Measurements from ENCODE around the gene CRABP1.
"Not testable (repeated sequence)": the region's sequence is repeated elsewhere in the genome, so short reads cannot be mapped to it uniquely, and the experiment has no call there.

Gene CRABP1

DNA sequence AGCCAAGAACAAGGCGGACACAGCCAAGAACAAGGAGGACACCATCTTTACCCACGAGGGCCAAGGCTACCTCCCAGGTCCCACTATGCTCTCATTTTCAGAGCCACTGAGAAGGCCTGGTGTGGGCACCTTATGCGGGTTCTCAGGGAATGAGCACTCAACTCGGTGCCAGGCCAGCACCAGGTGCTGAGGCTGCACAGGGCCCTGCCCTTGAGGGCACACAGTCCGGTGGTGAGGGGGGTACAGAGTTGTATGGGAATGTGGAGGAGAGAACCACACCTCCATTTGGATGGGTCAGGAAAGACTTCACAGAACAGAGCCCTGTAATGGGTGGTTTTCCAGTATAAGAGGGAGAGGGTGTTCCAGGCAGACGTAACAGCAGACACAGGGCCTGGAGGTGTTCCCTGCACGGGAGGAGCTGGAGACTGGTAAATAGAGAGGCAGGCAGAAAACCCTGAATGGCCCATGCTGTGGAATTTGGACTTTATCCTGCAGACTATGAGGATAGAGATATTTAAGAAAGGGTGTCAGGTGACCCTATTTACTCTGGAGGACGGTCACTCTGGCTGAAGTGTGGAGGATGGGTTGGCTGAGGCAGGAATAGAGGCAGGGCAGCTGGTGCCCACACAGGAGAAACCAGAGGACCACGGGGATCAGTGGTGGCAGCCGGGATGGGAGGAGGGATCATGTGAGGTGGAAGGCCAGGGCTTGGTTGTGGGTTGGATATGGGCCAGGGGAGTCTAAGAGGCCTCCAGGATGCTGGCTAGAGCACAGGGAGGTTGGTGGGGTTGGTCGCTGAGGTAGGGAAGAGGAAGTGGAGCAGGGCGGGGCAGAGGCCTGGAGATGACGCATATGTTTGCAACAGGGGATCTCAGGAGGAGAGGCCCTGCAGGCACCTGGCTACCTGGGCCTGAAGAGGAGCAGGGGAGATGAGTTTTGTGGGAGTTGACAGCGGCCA, 34.6 kb downstream of the CRABP1 start:
- H3K4me1 Mint-ChIP-seq, result peaks cover 9% of the 10 kb centered on the region
- H3K9me3 Mint-ChIP-seq, result no peaks in the 10 kb centered on the region
- no peaks in the 10 kb centered on the region for H3K36me3 Mint-ChIP-seq
- no peak overlapping the region for H3K27ac Mint-ChIP-seq
- H3K27me3 Mint-ChIP-seq, result peaks cover 3% of the 10 kb centered on the region
- no peak overlapping the region for H3K4me3 Mint-ChIP-seq

DNA sequence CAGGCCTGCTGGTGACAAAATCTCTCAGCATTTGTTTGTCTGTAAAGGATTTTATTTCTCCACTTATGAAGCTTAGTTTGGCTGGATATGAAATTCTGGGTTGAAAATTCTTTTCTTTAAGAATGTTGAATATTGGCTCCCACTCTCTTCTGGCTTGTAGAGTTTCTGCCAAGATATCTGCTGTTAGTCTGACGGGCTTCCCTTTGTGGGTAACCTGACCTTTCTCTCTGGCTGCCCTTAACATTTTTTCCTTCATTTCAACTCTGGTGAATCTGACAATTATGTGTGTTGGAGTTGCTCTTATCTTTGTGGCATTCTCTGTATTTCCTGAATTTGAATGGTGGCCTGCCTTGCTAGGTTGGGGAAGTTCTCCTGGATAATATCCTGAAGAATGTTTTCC, 40.0 kb downstream of the CRABP1 start:
- H3K36me3 Mint-ChIP-seq, H3K27me3 Mint-ChIP-seq, H3K27ac Mint-ChIP-seq: not testable (repeated sequence)

DNA sequence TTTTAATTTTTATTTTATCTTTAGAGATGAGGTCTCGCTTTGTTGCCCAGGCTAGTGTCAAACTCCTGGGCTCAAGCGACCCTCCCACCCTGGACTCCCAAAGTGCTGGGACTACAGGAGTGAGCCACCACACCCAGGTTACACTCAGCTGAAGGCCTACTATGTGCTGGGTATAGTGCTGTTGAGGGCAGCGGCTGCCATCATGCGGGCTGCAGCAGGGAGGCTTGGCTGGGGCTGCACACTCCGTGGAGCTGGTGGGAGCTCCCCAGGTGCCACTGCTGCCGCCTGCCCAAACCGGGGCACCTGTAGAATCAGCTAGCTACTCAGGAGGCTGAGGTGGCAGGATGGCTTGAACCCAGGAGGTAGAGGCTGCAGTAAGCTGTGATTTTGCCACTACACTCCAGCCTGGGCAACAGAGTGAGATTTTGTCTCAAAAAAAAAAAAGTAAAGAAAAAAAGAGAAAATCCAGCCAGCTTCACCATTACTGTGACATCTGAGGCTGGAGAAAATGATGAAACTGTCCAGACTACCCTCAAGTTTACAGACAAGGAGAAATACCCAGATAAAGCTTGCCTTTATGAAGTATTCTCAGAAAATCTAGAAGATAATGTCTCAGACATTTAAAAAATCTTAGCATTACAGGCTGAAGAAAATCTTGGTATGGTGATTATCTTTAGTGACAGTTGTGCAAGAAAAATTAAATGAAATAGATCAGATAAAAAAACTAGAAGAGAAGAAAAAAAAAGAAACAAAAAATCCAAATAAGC, 42.1 kb downstream of the CRABP1 start:
- Mint-ChIP-seq H3K36me3 (no peaks in the 10 kb centered on the region), H3K27ac (no peak overlapping the region), H3K4me3 (no peak overlapping the region), H3K4me1 (no peaks in the 10 kb centered on the region), H3K9me3 (no peaks in the 10 kb centered on the region), H3K27me3 (peaks cover 18% of the 10 kb centered on the region)

More for the DNA sequence above, 40.0 kb downstream of the CRABP1 start:
- H3K4me3 Mint-ChIP-seq, H3K9me3 Mint-ChIP-seq, H3K4me1 Mint-ChIP-seq: not testable (repeated sequence)

DNA sequence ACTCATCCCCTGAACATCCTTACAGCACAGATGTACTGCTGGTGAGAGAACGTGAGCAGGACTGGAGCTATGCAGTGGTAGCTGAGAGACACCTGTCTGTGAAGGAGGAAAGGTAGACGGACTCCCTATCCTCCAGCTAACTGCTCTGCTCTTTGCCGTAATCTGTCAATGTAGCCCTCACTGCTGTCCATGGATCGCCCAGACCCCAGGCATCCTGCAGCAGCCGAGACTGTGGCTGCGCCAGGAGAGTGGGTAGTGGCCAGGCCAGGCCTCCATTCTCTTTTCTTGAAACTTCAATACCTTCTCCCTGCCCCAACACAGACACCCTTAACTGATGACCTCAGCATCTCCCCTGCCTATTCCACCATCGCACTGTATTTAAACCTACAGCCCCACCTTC, 44.5 kb downstream of the CRABP1 start:
- no peak overlapping the region for H3K27ac Mint-ChIP-seq
- H3K27me3 Mint-ChIP-seq, result peaks cover 16% of the 10 kb centered on the region
- H3K4me3 Mint-ChIP-seq, result no peak overlapping the region
- no peaks in the 10 kb centered on the region for H3K4me1 Mint-ChIP-seq
- no peaks in the 10 kb centered on the region for H3K36me3 Mint-ChIP-seq
- H3K9me3 Mint-ChIP-seq, result no peaks in the 10 kb centered on the region

DNA sequence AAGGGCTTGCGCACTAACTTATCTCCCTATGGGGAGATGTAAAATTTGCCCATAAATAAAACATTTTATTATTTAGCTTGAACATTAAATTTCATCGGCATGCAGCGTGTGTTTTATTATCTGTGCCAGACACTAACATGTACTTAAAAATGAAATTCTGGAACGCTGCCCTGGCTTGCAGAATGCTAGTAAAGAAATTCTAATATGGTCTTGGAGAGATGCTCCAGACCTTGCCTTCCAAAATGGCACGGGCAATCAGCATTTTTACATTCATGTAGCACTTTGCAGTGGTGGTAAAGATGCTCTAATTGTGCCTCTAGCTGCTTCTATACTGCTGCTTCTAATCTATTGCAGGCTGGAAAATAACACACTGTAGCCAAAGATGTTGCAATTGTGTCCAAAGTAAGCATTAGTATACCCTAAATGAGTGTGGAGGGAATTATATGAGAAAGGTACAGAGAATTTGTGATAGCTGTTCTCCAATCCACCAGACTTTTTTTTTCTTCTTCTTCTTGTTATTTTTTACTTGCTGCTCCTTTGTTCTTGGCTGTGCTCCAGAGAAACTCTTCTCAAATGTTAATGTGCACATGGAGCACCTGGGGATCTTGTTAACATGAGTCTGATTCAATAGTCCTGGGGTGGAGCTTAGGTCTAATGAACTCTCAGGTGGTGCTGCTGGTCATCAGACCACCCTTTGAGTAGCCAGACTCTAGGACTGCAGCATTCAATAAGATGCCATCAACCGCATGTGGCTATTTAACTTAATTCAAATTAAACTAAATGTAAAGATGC, 47.3 kb downstream of the CRABP1 start:
- Mint-ChIP-seq H3K4me3 (no peak overlapping the region), H3K9me3 (no peaks in the 10 kb centered on the region), H3K27ac (no peak overlapping the region), H3K4me1 (no peaks in the 10 kb centered on the region), H3K27me3 (peaks cover 16% of the 10 kb centered on the region), H3K36me3 (no peaks in the 10 kb centered on the region)

DNA sequence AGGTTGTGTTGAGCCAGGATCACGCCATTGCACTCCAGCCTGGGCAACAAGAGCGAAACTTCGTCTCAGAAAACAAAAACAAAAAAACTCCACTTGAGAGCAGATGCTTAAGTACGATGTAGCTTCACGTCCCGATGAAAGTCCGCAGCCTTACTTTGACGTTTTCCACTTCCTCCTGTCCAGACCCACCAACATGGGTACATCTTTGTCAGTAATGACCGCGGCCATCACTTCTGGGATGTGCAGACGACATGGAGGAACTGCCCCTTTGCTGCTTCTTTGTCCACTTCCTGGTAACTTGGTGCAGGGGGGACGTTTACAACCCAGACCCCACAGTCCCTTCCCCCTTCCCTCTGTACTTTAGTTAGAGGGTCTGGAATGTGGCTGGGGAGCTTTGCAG, 48.7 kb downstream of the CRABP1 start:
- Mint-ChIP-seq H3K4me1 (no peaks in the 10 kb centered on the region), H3K36me3 (no peaks in the 10 kb centered on the region), H3K9me3 (no peaks in the 10 kb centered on the region), H3K4me3 (no peak overlapping the region), H3K27me3 (peaks cover 16% of the 10 kb centered on the region), H3K27ac (no peak overlapping the region)

DNA sequence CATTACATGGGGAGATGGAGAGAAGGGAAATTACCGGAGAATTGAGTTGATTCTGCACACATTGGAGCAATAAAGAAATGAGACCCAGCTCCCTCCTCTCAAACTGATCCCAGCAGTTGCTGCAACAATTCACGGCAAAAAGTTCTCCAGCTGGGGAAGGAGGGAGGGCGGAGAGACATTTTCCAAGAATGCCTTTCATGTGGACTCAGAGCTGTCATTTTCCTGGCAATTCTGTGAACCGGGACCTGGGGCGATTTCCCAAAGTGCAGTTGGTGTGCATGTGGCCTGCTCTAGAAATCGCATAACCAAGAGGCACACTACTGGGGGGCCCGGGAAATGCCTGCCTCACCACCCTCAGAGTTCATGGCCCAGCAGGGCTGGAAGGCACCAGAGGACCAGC, 49.2 kb downstream of the CRABP1 start:
- no peak overlapping the region for H3K27ac Mint-ChIP-seq
- H3K36me3 Mint-ChIP-seq, result no peaks in the 10 kb centered on the region
- H3K4me3 Mint-ChIP-seq, result no peak overlapping the region
- peaks cover 16% of the 10 kb centered on the region for H3K27me3 Mint-ChIP-seq
- no peaks in the 10 kb centered on the region for H3K9me3 Mint-ChIP-seq
- H3K4me1 Mint-ChIP-seq, result no peaks in the 10 kb centered on the region

DNA sequence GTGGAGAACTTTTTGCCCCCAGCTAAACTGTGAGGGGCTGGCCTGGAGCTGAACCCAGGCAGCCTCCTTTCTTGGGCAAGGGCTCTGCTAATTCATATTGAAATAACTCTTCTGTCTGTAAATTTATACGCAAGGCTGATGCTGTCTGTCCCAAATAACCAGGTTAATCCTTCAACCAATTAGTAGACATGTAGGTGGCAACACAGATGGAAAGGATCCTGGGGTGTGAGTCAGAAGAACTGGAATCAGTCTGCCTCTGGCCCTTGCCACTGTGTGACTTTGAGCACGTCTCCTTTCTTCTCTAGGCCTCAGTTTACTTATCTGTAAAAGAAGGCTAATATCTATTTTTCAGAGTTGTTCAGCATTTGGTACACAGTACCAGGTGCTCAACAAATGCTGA, 49.6 kb downstream of the CRABP1 start:
- Mint-ChIP-seq H3K4me1 (no peaks in the 10 kb centered on the region), H3K4me3 (no peak overlapping the region), H3K27me3 (peaks cover 16% of the 10 kb centered on the region), H3K27ac (no peak overlapping the region), H3K36me3 (no peaks in the 10 kb centered on the region), H3K9me3 (no peaks in the 10 kb centered on the region)

DNA sequence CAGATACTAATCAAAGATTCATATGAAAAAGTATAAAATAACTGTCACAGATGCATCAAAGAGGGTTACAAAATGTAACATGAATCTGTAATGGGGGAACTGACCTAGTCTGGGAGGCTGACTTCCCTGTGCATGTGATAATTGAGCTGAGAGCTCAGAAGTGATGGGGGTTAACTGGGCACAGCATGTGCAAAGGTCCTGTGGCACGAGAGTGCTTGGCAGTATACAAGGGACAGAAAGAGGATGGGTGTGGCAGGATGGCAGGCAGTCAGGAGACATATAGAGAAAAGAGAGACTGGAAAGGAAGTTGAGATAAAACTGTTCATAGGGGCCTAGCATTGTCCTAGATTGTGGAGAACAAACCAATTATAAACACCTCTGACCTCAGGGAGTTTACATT, 50.1 kb downstream of the CRABP1 start:
- Mint-ChIP-seq H3K27me3 (peaks cover 11% of the 10 kb centered on the region), H3K27ac (no peak overlapping the region), H3K9me3 (no peaks in the 10 kb centered on the region), H3K36me3 (no peaks in the 10 kb centered on the region), H3K4me3 (no peak overlapping the region), H3K4me1 (no peaks in the 10 kb centered on the region)

DNA sequence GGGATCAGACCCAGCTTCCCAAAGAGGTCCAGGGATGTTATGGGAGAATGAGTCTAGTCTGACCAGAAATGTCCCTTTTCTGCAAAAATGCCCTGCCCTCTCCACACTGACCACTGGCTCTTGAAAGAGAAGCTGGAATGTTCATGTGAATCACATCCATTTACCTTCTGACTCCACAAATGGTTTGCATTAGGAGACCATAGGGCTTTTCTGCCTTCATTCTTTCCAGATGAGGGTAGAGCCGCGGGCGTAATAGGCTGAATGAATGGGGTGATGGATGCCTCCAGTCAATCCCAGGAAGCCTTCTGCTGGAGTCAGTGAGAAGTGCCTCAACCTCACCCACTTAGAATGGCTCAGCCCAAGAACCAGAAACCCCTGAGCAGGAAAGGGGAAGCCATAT, 50.7 kb downstream of the CRABP1 start:
- H3K9me3 Mint-ChIP-seq, result no peaks in the 10 kb centered on the region
- no peak overlapping the region for H3K4me3 Mint-ChIP-seq

DNA sequence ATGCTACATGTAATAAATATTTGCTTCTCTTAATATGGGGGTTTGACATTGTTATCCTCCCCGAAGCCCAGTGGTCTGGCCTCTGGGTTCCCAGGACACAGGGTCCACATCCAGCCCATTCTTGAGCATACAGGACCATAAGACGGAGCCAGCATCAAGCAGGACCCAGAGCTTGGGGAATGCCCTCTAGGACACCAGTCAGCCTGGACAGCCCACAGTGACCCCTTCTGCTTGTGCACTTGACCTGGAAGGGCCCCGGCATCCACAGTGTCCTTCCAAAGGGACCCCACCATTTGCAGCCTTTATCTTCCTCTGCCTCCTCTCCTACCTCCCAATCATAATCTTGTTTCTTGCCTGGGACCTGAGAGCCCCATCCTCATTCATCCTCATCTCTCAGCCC, 51.6 kb downstream of the CRABP1 start:
- no peaks in the 10 kb centered on the region for H3K4me1 Mint-ChIP-seq
- H3K27ac Mint-ChIP-seq, result no peak overlapping the region
- peaks cover 1% of the 10 kb centered on the region for H3K27me3 Mint-ChIP-seq
- H3K9me3 Mint-ChIP-seq, result no peaks in the 10 kb centered on the region
- no peaks in the 10 kb centered on the region for H3K36me3 Mint-ChIP-seq
- H3K4me3 Mint-ChIP-seq, result no peak overlapping the region

More for the DNA sequence above, 50.7 kb downstream of the CRABP1 start:
- no peaks in the 10 kb centered on the region for H3K36me3 Mint-ChIP-seq
- H3K27ac Mint-ChIP-seq, result no peak overlapping the region
- H3K27me3 Mint-ChIP-seq, result peaks cover 7% of the 10 kb centered on the region
- no peaks in the 10 kb centered on the region for H3K4me1 Mint-ChIP-seq

DNA sequence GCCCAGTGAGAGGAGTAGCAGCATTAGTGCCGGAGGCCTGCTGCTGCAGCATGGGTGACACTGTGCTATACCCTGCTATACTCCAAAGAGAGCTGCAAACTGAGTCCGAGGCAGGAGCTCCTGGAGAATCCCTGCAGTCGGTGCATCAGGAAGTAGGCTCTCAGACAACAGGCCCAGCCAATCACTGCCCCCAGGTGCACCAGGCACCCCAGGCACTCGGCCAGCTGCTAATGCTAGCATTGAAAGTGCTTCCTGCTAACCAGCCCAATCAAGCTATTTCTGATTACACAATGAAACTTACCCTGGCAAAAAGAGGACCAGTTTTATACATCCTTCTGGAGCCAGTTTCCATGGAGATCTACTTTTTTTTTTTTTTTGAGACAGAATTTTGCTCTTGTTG, 52.3 kb downstream of the CRABP1 start:
- no peaks in the 10 kb centered on the region for H3K36me3 Mint-ChIP-seq
- H3K4me1 Mint-ChIP-seq, result no peaks in the 10 kb centered on the region
- H3K9me3 Mint-ChIP-seq, result no peaks in the 10 kb centered on the region
- no peak overlapping the region for H3K4me3 Mint-ChIP-seq
- H3K27ac Mint-ChIP-seq, result no peak overlapping the region
- no peaks in the 10 kb centered on the region for H3K27me3 Mint-ChIP-seq

DNA sequence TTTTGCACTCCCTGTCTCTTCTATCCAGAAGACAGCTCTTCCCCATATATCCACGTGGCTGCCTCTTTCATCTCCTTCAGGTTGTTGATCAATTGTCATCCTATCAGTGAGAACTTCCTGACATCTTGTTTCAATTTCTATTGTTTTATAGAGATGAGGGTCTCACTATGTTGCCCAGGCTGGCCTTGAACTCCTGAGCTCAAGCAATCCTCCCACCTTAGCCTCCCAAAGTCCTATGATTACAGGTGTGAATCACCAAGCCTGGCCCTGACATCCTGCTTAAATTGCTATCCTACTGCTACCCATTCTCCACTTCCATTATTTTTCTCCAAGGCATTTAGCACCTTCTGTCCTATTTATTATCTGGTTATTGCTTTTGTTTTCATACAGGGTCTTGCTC, 53.0 kb downstream of the CRABP1 start:
- Mint-ChIP-seq H3K9me3 (no peaks in the 10 kb centered on the region), H3K36me3 (no peaks in the 10 kb centered on the region), H3K4me1 (no peaks in the 10 kb centered on the region), H3K4me3 (no peak overlapping the region), H3K27me3 (no peaks in the 10 kb centered on the region), H3K27ac (no peak overlapping the region)

DNA sequence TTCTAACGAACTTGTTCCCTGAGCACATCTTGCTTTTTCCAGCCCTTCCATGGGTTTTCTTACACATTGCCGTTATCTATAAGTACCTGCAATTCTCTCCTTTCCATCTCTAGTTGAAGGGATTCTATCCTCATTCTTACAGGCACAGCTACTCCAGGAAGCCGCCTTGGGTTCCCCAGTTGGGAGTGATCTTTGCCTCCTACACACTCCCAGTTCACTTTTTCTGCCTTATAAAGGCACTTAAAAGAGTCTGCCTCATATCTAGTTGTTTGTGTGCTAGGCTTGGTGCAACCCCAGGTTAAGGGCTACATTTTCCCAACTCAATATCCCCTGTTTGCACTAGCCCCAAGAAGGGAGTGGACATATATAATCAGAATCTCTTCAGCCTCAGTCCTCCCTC, 53.9 kb downstream of the CRABP1 start:
- Mint-ChIP-seq H3K4me1 (no peaks in the 10 kb centered on the region), H3K27ac (no peak overlapping the region), H3K9me3 (no peaks in the 10 kb centered on the region), H3K27me3 (no peaks in the 10 kb centered on the region), H3K36me3 (no peaks in the 10 kb centered on the region), H3K4me3 (no peak overlapping the region)

DNA sequence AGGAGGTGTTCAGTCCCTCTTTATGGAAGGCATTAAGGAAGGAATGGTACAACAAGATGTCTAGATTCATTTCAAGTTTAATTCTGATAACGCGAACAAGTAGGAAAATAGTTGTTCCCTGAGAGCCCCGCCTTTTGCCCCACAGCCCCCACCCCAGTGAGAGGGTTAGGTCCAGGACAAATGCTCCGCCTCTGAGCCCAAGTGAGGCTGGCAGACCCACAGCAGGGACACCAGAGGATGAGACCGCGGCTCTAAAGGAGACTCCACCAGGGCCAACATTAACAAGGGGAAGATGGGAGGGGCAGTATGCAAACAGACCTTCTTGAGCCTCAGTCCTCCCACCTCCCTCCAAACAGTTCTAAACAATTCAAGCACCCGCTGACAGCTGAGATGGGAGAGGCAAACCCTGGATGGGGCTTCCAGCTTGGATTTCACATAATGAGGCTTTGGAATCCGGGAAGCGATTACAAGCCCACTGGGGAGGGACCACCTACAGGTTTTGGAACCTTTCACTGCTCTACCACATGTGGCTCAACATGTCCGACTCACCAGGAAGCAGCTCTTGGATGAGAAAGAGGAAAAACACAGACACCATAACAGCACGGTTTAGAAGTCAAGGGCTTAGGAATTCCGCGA, 54.9 kb downstream of the CRABP1 start:
- Mint-ChIP-seq H3K36me3 (no peaks in the 10 kb centered on the region), H3K27ac (no peak overlapping the region), H3K27me3 (no peaks in the 10 kb centered on the region), H3K4me3 (no peak overlapping the region), H3K4me1 (no peaks in the 10 kb centered on the region), H3K9me3 (no peaks in the 10 kb centered on the region)

Measured in activated naive CD4-positive, alpha-beta T cell treated with anti-CD3 and anti-CD28 coated beads, Interleukin-2, amount 50 U/mL, for 24 hours (primary cell).